Type B pancreatic cell (in vitro differentiated cells): Measurements from ENCODE around the gene UTS2B. TPM values are rescaled to one million over a fixed set of nuclear protein-coding genes. Genes with fewer than 3 reads are reported as not detected.

Experiments used
- DNase-seq: peaks from one replicate; pipeline ENCODE4 v3.0.0; 2021; ENCODE audit warnings: mixed read lengths; ENCODE audit not compliant: unreplicated experiment; ENCODE audit errors: extremely low spot score
- H3K27ac Mint-ChIP-seq: 2 replicates; pipeline ENCODE4 v1.8.0; 2021; ENCODE audit warnings: mild to moderate bottlenecking, mixed read lengths
- H3K27me3 Mint-ChIP-seq: 2 replicates; pipeline ENCODE4 v1.8.0; 2021; ENCODE audit warnings: mixed read lengths
- H3K36me3 Mint-ChIP-seq: 2 replicates; pipeline ENCODE4 v1.8.0; 2021; ENCODE audit warnings: mixed read lengths
- H3K4me1 Mint-ChIP-seq: one replicate; pipeline ENCODE4 v1.8.0; 2021; ENCODE audit warnings: mixed read lengths; ENCODE audit not compliant: unreplicated experiment
- H3K4me3 Mint-ChIP-seq: 2 replicates; pipeline ENCODE4 v1.8.0; 2021; ENCODE audit warnings: mild to moderate bottlenecking, mixed read lengths
- H3K9me3 Mint-ChIP-seq: 2 replicates; pipeline ENCODE4 v1.8.0; 2021; ENCODE audit warnings: mixed read lengths
- CTCF ChIP-seq: fragments of 200-600 bp; sonication (generic); conservative IDR thresholded peaks from 2 replicates; pipeline ENCODE4 v1.5.0; 2021; ENCODE audit warnings: antibody characterized with exemption, mild to moderate bottlenecking
- total RNA-seq: library from RNA; stranded (reverse); gene quantifications from 2 replicates; pipeline ENCODE4 v1.2.1, GENCODE V29; 2021; ENCODE audit warnings: low replicate concordance

Gene UTS2B
- total RNA-seq, 1 donor from 2014 or later: 0.58 TPM

GRCh38 chr3:191237047-191237882 lies 93.1 kb downstream of the UTS2B start:
- no peak for DNase-seq
- H3K4me1 Mint-ChIP-seq: no peaks in the 10 kb centered on the region
- no peak overlapping the region for H3K4me3 Mint-ChIP-seq
- no peak overlapping the region for H3K27ac Mint-ChIP-seq
- H3K36me3 Mint-ChIP-seq: no peaks in the 10 kb centered on the region
- H3K9me3 Mint-ChIP-seq: no peaks in the 10 kb centered on the region
- TF ChIP-seq CTCF: no peak
- no peaks in the 10 kb centered on the region for H3K27me3 Mint-ChIP-seq

- no peak overlapping the region for H3K27ac Mint-ChIP-seq
- H3K9me3 Mint-ChIP-seq: no peaks in the 10 kb centered on the region
- no peak overlapping the region for H3K4me3 Mint-ChIP-seq
- H3K36me3 Mint-ChIP-seq: no peaks in the 10 kb centered on the region
- no peak for DNase-seq
- H3K4me1 Mint-ChIP-seq: no peaks in the 10 kb centered on the region
- no peaks in the 10 kb centered on the region for H3K27me3 Mint-ChIP-seq
- TF ChIP-seq CTCF: no peak
Measured at GRCh38 chr3:191236646-191237045, 93.7 kb downstream of the UTS2B start.

GRCh38 chr3:191235331-191236314 lies 94.7 kb downstream of the UTS2B start:
- Mint-ChIP-seq H3K27me3 (no peaks in the 10 kb centered on the region), H3K4me1 (no peaks in the 10 kb centered on the region), H3K27ac (no peak overlapping the region), H3K36me3 (no peaks in the 10 kb centered on the region), H3K9me3 (no peaks in the 10 kb centered on the region), H3K4me3 (no peak overlapping the region)
- no peak for TF ChIP-seq CTCF
- DNase-seq: no peak

- Mint-ChIP-seq H3K36me3 (no peaks in the 10 kb centered on the region), H3K27ac (no peak overlapping the region), H3K4me1 (no peaks in the 10 kb centered on the region), H3K9me3 (no peaks in the 10 kb centered on the region), H3K27me3 (no peaks in the 10 kb centered on the region), H3K4me3 (no peak overlapping the region)
- no peak for DNase-seq
- TF ChIP-seq CTCF: no peak
Measured at GRCh38 chr3:191234216-191234615, 96.1 kb downstream of the UTS2B start.

GRCh38 chr3:191227541-191227940 lies 102.8 kb downstream of the UTS2B start:
- no peak overlapping the region for H3K27ac Mint-ChIP-seq
- H3K9me3 Mint-ChIP-seq: no peaks in the 10 kb centered on the region
- no peak overlapping the region for H3K4me3 Mint-ChIP-seq
- no peaks in the 10 kb centered on the region for H3K4me1 Mint-ChIP-seq
- H3K27me3 Mint-ChIP-seq: no peaks in the 10 kb centered on the region
- no peak for DNase-seq
- no peak for TF ChIP-seq CTCF
- no peaks in the 10 kb centered on the region for H3K36me3 Mint-ChIP-seq
